ENCODE data around the gene CCDC167.

The CCDC167 gene

GRCh38 chr6:37530297-37530696 is 30.6 kb upstream of the CCDC167 start:
- no peak for TF ChIP-seq CTCF (IDR thresholded peaks at IDR 0.05; ENCODE audit: low read depth, low read length)
- H3K4me3 ChIP-seq (ENCODE audit: low read depth, low read length): no peak overlapping the region

GRCh38 chr6:37528541-37528940 is 28.8 kb upstream of the CCDC167 start:
- H3K4me3 ChIP-seq (ENCODE audit: low read depth, low read length): no peak overlapping the region
- no peak for TF ChIP-seq CTCF (IDR thresholded peaks at IDR 0.05; ENCODE audit: low read depth, low read length)

GRCh38 chr6:37525460-37526357 is 26.0 kb upstream of the CCDC167 start:
- TF ChIP-seq CTCF (IDR thresholded peaks at IDR 0.05; ENCODE audit: low read depth, low read length): no peak
- no peak overlapping the region for H3K4me3 ChIP-seq (ENCODE audit: low read depth, low read length)

DNA sequence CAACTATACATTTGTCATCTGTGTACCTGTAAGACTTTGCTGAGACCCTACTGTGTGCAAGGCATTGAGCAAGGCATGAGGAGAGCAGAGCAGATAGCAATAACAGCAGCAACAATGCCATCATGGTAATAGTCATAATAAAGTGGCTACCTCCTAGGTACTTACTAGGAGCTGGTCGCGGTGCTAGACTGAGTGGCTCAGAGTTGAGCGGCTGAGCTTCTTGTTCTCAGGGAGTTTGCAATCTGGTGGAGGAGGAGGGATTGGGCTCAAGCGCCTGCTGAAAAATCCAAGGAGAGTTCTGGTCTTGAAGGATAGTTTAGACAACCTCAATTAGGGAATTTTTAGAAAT is 25.3 kb upstream of the CCDC167 start:
- TF ChIP-seq CTCF (IDR thresholded peaks at IDR 0.05; ENCODE audit: low read depth, low read length): no peak
- no peak overlapping the region for H3K4me3 ChIP-seq (ENCODE audit: low read depth, low read length)

DNA sequence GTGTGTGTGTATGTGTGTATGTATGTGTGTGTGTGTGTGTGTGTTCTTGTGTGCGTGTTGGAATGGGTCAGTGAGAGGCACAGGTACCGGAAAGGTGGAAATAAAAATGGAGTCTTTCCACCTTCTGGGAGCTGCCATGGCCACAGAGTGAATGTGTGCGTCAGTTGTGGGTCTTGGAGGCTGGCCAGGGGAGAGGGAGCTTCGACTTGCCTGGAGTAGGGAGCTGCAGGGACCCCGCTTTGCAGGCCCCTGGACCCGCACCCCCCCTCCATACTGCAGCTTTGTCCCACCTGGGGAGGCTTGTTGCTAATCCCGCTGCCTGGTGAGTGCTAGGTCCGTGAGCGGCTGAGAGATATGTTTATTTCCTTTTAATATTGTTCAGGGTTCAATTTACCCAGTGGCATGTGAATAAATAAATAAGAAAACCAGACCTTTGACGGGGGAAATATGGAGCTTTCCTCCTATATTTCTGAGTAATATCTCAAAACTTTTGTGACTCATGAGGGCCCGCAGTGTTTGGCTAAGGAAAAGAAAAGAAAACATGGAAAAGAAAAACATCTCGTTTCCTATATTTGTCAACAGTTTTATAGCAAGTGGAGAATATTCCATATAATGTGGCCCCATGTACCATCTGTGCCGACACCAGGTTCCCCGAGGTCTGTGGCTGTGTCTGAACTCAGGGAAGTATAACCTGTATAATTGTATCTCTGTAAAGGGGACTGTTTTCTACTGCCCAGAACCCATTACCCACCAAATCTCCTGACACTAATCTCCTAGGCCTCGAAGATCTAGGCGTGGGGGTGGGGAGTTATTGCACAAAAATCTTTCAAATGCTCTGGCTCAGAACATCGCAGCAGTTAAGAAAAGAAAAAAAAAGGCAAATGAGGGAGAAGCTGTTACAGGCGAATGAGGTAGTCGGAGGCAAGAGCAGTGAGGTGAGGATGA is 24.6 kb upstream of the CCDC167 start:
- no peak overlapping the region for H3K4me3 ChIP-seq (ENCODE audit: low read depth, low read length)
- no peak for TF ChIP-seq CTCF (IDR thresholded peaks at IDR 0.05; ENCODE audit: low read depth, low read length)

GRCh38 chr6:37523412-37523811 is 23.7 kb upstream of the CCDC167 start:
- no peak for TF ChIP-seq CTCF (IDR thresholded peaks at IDR 0.05; ENCODE audit: low read depth, low read length)
- H3K4me3 ChIP-seq (ENCODE audit: low read depth, low read length): no peak overlapping the region

GRCh38 chr6:37522836-37523235 is 23.1 kb upstream of the CCDC167 start:
- no peak overlapping the region for H3K4me3 ChIP-seq (ENCODE audit: low read depth, low read length)
- TF ChIP-seq CTCF (IDR thresholded peaks at IDR 0.05; ENCODE audit: low read depth, low read length): no peak
